ENCODE results near the gene CEBPE. TPM values are rescaled to one million over a fixed set of nuclear protein-coding genes. Genes with fewer than 3 reads are reported as not detected.

CEBPE gene
- total RNA-seq: not detected

- intact Hi-C loops (cut with DNase I; ENCODE audit: low total_unique reads): no loop called here
- no peak for DNase-seq (ENCODE audit: low spot score in 2 of 2)
- TF ChIP-seq CTCF (IDR thresholded peaks at IDR 0.05): no peak
- no peak for TF ChIP-seq POLR2A (IDR thresholded peaks at IDR 0.05)
- 81 to 83% methylated on average over 29 to 30 of the region's 32 CpGs for WGBS, 2 donors
- H3K4me3 ChIP-seq (ENCODE audit: low read depth, poor library complexity, severe bottlenecking): no peak within 1 kb of the TSS
These were observed at the start of gene CEBPE for GRCh38 chr14:23118506-23119362. TSS of gene CEBPE (minus strand) at chr14:23119255. CDS start at chr14:23119091, 164 bp downstream.

DNA sequence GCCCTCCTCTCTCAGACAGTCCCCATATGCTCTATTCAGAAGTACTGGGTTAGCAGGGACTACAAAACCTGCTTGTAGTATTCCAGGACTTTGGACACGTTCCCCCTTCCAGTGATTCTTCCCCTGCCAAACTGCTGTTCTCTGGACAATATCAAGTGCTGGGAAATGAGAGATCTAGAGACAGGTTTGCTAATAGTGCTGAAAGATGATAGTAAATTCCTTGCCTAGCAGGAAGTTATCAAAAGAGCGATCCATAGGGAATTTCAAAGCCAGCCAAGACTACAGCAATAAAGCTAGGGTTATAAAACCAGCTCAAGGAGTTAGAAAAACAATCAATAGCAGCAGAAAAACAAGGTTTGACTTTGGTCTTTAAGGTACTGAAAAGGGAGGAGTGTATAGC, 49.2 kb upstream of the CEBPE start:
- intact Hi-C loops (cut with DNase I; ENCODE audit: low total_unique reads): no loop called here
- WGBS, 2 donors: 48 to 64% methylated on average over 2 of the region's 2 CpGs
- no peak for DNase-seq (ENCODE audit: low spot score in 2 of 2)
- TF ChIP-seq CTCF (IDR thresholded peaks at IDR 0.05): no peak
- TF ChIP-seq POLR2A (IDR thresholded peaks at IDR 0.05): no peak
- H3K4me3 ChIP-seq (ENCODE audit: low read depth, poor library complexity, severe bottlenecking): no peak overlapping the region

- DNase-seq (ENCODE audit: low spot score in 2 of 2): no peak
- TF ChIP-seq POLR2A (IDR thresholded peaks at IDR 0.05) (no peak), CTCF (IDR thresholded peaks at IDR 0.05) (no peak)
- 80 to 84% methylated on average over 9 of the region's 9 CpGs for WGBS, 2 donors
- no peak overlapping the region for H3K4me3 ChIP-seq (ENCODE audit: low read depth, poor library complexity, severe bottlenecking)
- intact Hi-C loops (cut with DNase I; ENCODE audit: low total_unique reads): no loop called here
These were observed 48.2 kb upstream of the CEBPE start for GRCh38 chr14:23167116-23167847.

DNA sequence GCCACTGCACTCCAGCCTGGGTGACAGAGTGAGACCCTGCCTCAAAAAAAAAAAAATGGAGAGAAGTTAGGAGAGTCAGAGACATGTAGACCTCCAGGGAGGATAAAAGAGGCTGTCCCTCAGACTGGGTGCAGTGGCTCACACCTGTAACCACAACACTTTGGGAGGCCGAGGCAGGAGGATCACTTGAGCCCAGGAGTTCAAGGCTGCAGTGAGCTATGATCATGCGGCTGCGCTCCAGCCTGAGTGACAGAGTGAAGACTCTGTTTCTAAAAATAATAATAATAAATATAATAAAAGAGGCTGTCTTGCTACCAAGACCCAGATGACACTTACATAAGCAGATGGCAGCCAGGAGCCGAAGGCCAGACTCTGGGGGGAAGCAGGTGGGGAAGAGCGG, 45.9 kb upstream of the CEBPE start:
- DNase-seq (ENCODE audit: low spot score in 2 of 2): peak in 1 of 2 donors; percentile 72
- TF ChIP-seq CTCF (IDR thresholded peaks at IDR 0.05): no peak
- TF ChIP-seq POLR2A (IDR thresholded peaks at IDR 0.05): no peak
- 98% methylated on average over 5 of the region's 5 CpGs for WGBS, 2 donors
- H3K4me3 ChIP-seq (ENCODE audit: low read depth, poor library complexity, severe bottlenecking): no peak overlapping the region
- intact Hi-C loops (cut with DNase I; ENCODE audit: low total_unique reads): no loop called here

DNA sequence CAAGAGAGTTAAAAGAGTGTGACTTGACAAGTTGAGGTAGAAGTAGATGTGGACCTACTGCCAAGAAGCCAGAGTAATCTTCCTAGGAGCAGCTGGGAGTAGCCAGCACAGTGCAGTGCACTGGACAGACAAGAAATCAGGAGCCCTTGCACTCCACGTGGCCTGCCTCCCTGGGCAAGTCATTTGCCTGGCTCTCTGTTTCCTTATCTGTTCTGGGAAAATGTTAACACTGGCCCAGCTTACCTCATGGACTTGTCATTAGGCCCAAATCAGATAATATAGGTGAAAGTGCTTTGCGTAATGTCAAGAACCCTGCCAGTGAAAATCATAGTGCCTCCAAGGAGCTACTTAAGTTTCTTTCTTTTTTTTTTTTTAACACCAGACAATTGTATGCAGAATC, 45.2 kb upstream of the CEBPE start:
- DNase-seq (ENCODE audit: low spot score in 2 of 2): peak in 1 of 2 donors; percentile 18
- 51 to 57% methylated on average over 2 of the region's 2 CpGs for WGBS, 2 donors
- H3K4me3 ChIP-seq (ENCODE audit: low read depth, poor library complexity, severe bottlenecking): no peak overlapping the region
- no peak for TF ChIP-seq POLR2A (IDR thresholded peaks at IDR 0.05)
- no peak for TF ChIP-seq CTCF (IDR thresholded peaks at IDR 0.05)
- intact Hi-C loops (cut with DNase I; ENCODE audit: low total_unique reads): no loop called here
